Liver (tissue), 3 donors: ENCODE measurements around the gene DIAPH2.

ENCODE experiments used
- EGR1 ChIP-seq, 2 donors: IDR thresholded peaks; 2 replicates each; pipeline ENCODE4 v1.6.1; 2016 to 2018; ENCODE audit warnings: antibody characterized with exemption in 2 of 2, low read depth in 2 of 2
- GABPA ChIP-seq, 2 donors: IDR thresholded peaks in 1 of 2; conservative IDR thresholded peaks in 1 of 2; 2 replicates each; pipeline ENCODE4 v1.6.1; 2016; ENCODE audit warnings: antibody characterized with exemption in 2 of 2, mild to moderate bottlenecking in 1 of 2, moderate library complexity in 1 of 2
- HNF4A ChIP-seq, 2 donors: conservative IDR thresholded peaks; 2 replicates each; pipeline ENCODE4 v1.6.1; 2016; ENCODE audit warnings: antibody characterized with exemption in 2 of 2, mild to moderate bottlenecking in 2 of 2
- JUND ChIP-seq, 2 donors: IDR thresholded peaks; 2 replicates each; pipeline ENCODE4 v1.6.1; 2016; ENCODE audit warnings: antibody characterized with exemption in 2 of 2
- RAD21 ChIP-seq, 2 donors: IDR thresholded peaks; 2 replicates each; pipeline ENCODE4 v1.6.1; 2016; ENCODE audit warnings: antibody characterized with exemption in 2 of 2, mild to moderate bottlenecking in 2 of 2
- RXRA ChIP-seq, 2 donors: IDR thresholded peaks; 2 replicates each; pipeline ENCODE4 v1.6.1; 2017 to 2018; ENCODE audit warnings: antibody characterized with exemption in 2 of 2, mild to moderate bottlenecking in 1 of 2
- SP1 ChIP-seq: IDR thresholded peaks from 2 replicates; pipeline ENCODE4 v1.6.1; 2018; ENCODE audit warnings: antibody characterized with exemption, mild to moderate bottlenecking
- TAF1 ChIP-seq: conservative IDR thresholded peaks from 2 replicates; pipeline ENCODE4 v1.6.1; 2016; ENCODE audit warnings: antibody characterized with exemption, mild to moderate bottlenecking
- YY1 ChIP-seq: IDR thresholded peaks from 2 replicates; pipeline ENCODE4 v1.6.1; 2016; ENCODE audit warnings: antibody characterized with exemption, mild to moderate bottlenecking
- TF ChIP-seq, protein P1 (sequence below): fragments of 150-350 bp; IDR thresholded peaks from 2 replicates; pipeline ENCODE4 v1.5.1; 2017; ENCODE audit warnings: improper control_type of control experiment, low read depth, low read length; ENCODE audit not compliant: missing input control
- TF ChIP-seq, protein P2 (sequence below): IDR thresholded peaks from 2 replicates; pipeline ENCODE4 v1.6.1; 2016; ENCODE audit warnings: antibody characterized with exemption, mild to moderate bottlenecking
- TF ChIP-seq, protein P3 (sequence below): IDR thresholded peaks from 2 replicates; pipeline ENCODE4 v1.6.1; 2016; ENCODE audit warnings: antibody characterized with exemption
- TF ChIP-seq, protein P4 (sequence below): IDR thresholded peaks from 2 replicates; pipeline ENCODE4 v1.6.1; 2016; ENCODE audit warnings: antibody characterized with exemption
- TF ChIP-seq, protein P5 (sequence below): IDR thresholded peaks from 2 replicates; pipeline ENCODE4 v1.6.1; 2016; ENCODE audit warnings: antibody characterized with exemption
- donor health status: healthy.
- donor health status: healthy.

DNA sequence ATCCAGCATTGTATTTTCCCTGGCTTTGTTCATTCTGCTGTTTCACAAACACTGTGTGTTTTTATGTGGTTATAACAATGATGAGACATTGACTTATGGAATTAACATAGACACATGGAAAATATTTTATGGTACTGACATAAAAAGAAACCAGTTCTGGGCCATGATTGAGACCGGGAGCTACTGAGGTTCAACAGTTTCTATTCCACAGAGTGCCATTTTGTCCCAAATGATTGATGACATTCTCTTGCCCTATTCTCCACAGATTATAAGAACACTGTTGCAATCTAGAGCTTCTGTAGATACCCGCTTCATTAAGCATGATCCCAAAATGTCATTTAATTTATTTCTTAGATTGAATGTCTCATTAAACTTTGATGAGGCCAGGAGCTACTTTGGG is 525.9 kb downstream of the DIAPH2 start:
- TF ChIP-seq, protein P1, sequence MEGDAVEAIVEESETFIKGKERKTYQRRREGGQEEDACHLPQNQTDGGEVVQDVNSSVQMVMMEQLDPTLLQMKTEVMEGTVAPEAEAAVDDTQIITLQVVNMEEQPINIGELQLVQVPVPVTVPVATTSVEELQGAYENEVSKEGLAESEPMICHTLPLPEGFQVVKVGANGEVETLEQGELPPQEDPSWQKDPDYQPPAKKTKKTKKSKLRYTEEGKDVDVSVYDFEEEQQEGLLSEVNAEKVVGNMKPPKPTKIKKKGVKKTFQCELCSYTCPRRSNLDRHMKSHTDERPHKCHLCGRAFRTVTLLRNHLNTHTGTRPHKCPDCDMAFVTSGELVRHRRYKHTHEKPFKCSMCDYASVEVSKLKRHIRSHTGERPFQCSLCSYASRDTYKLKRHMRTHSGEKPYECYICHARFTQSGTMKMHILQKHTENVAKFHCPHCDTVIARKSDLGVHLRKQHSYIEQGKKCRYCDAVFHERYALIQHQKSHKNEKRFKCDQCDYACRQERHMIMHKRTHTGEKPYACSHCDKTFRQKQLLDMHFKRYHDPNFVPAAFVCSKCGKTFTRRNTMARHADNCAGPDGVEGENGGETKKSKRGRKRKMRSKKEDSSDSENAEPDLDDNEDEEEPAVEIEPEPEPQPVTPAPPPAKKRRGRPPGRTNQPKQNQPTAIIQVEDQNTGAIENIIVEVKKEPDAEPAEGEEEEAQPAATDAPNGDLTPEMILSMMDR: no peak
- TF ChIP-seq, protein P2, sequence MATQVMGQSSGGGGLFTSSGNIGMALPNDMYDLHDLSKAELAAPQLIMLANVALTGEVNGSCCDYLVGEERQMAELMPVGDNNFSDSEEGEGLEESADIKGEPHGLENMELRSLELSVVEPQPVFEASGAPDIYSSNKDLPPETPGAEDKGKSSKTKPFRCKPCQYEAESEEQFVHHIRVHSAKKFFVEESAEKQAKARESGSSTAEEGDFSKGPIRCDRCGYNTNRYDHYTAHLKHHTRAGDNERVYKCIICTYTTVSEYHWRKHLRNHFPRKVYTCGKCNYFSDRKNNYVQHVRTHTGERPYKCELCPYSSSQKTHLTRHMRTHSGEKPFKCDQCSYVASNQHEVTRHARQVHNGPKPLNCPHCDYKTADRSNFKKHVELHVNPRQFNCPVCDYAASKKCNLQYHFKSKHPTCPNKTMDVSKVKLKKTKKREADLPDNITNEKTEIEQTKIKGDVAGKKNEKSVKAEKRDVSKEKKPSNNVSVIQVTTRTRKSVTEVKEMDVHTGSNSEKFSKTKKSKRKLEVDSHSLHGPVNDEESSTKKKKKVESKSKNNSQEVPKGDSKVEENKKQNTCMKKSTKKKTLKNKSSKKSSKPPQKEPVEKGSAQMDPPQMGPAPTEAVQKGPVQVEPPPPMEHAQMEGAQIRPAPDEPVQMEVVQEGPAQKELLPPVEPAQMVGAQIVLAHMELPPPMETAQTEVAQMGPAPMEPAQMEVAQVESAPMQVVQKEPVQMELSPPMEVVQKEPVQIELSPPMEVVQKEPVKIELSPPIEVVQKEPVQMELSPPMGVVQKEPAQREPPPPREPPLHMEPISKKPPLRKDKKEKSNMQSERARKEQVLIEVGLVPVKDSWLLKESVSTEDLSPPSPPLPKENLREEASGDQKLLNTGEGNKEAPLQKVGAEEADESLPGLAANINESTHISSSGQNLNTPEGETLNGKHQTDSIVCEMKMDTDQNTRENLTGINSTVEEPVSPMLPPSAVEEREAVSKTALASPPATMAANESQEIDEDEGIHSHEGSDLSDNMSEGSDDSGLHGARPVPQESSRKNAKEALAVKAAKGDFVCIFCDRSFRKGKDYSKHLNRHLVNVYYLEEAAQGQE: no peak
- TF ChIP-seq EGR1 (IDR thresholded peaks at IDR 0.05; ENCODE audit: low read depth in 2 of 2) (no peak), TAF1 (no peak), GABPA (IDR thresholded peaks at IDR 0.05 in 1 of 2, conservative IDR thresholded peaks at IDR 0.05 in 1 of 2) (no peak), SP1 (no peak), HNF4A (conservative IDR thresholded peaks at IDR 0.05) (no peak), JUND (IDR thresholded peaks at IDR 0.05) (no peak), RXRA (IDR thresholded peaks at IDR 0.05) (no peak), YY1 (no peak), RAD21 (IDR thresholded peaks at IDR 0.05) (no peak)
- TF ChIP-seq, protein P3, sequence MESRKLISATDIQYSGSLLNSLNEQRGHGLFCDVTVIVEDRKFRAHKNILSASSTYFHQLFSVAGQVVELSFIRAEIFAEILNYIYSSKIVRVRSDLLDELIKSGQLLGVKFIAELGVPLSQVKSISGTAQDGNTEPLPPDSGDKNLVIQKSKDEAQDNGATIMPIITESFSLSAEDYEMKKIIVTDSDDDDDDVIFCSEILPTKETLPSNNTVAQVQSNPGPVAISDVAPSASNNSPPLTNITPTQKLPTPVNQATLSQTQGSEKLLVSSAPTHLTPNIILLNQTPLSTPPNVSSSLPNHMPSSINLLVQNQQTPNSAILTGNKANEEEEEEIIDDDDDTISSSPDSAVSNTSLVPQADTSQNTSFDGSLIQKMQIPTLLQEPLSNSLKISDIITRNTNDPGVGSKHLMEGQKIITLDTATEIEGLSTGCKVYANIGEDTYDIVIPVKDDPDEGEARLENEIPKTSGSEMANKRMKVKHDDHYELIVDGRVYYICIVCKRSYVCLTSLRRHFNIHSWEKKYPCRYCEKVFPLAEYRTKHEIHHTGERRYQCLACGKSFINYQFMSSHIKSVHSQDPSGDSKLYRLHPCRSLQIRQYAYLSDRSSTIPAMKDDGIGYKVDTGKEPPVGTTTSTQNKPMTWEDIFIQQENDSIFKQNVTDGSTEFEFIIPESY: no peak
- TF ChIP-seq, protein P4, sequence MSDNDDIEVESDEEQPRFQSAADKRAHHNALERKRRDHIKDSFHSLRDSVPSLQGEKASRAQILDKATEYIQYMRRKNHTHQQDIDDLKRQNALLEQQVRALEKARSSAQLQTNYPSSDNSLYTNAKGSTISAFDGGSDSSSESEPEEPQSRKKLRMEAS: no peak
- TF ChIP-seq, protein P5, sequence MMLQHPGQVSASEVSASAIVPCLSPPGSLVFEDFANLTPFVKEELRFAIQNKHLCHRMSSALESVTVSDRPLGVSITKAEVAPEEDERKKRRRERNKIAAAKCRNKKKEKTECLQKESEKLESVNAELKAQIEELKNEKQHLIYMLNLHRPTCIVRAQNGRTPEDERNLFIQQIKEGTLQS: no peak
